ENCODE results near the gene BTK.

Gene BTK

GRCh38 chrX:101393530-101394305 lies 7.7 kb upstream of the BTK start:
- TF ChIP-seq CTCF (IDR thresholded peaks at IDR 0.05) (no peak), ZFX (IDR thresholded peaks at IDR 0.05; ENCODE audit: borderline replicate concordance) (no peak)
- H3K27ac ChIP-seq = peak overlapping the region; percentile 74; the same call in 1 of the 2 replicates

GRCh38 chrX:101391831-101392230 lies 5.8 kb upstream of the BTK start:
- no peak for TF ChIP-seq ZFX (IDR thresholded peaks at IDR 0.05; ENCODE audit: borderline replicate concordance)
- TF ChIP-seq CTCF (IDR thresholded peaks at IDR 0.05) = no peak
- H3K27ac ChIP-seq = peak overlapping the region; percentile 74

GRCh38 chrX:101390664-101391525 lies 4.9 kb upstream of the BTK start, which contains the start of gene RPL36A:
TSS of gene RPL36A (plus strand) at chrX:101391011. CDS start at chrX:101391044, 33 bp downstream.
- H3K27ac ChIP-seq = peak within 1 kb of the TSS; percentile 74
- TF ChIP-seq ZFX (IDR thresholded peaks at IDR 0.05; ENCODE audit: borderline replicate concordance) (no peak), CTCF (IDR thresholded peaks at IDR 0.05) (peak; percentile 76)

DNA sequence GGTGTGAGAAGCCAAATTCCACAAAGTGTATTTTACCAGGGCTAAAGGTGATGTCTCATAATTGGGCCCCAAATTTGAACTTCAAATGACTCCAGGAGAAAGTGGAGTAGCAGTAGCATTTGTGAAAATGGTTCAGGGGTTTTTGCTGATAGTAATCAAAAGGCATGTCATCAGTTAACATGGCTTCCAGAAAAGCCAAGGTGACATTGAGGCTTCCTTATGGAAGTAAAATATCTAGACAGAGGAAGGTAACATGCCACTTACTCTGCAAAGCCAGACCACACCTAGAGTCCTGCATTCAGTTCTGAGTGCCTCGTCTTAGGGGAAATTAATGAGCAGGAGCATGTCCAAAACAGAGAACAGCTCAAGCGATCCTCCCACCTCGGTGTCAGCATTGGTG lies 2.6 kb upstream of the BTK start:
- H3K27ac ChIP-seq = no peak overlapping the region
- TF ChIP-seq ZFX (IDR thresholded peaks at IDR 0.05; ENCODE audit: borderline replicate concordance) (no peak), CTCF (IDR thresholded peaks at IDR 0.05) (no peak)

DNA sequence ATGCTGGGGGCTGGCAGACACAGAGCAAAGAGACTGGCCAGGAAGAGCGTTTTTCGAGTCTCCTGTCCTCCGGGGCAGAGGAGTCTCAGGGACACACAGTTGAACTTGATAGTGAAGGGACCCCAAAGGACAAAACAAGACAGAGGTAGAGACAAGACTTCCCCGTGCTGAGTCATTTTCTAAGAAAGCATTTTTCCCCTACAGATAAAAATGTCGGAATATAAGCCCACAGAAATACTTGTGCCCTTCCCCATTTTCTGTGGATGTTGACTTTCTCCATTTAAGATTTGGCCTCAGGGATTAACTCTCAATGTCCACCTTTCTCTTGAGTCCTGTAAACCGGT lies 523 bp upstream of the BTK start:
- H3K27ac ChIP-seq = no peak overlapping the region
- TF ChIP-seq CTCF (IDR thresholded peaks at IDR 0.05) (no peak), ZFX (IDR thresholded peaks at IDR 0.05; ENCODE audit: borderline replicate concordance) (no peak)

GRCh38 chrX:101385026-101385684 lies 836 bp downstream of the BTK start:
- no peak overlapping the region for H3K27ac ChIP-seq
- no peak for TF ChIP-seq ZFX (IDR thresholded peaks at IDR 0.05; ENCODE audit: borderline replicate concordance)
- no peak for TF ChIP-seq CTCF (IDR thresholded peaks at IDR 0.05)
